BLaER1 (cell line): ENCODE results near the gene LMF2.
A peak's percentile ranks its signal among the peaks of the same experiment; 100 is the strongest.

ENCODE experiments used
- H3K27ac ChIP-seq: shearing (Covaris generic); formaldehyde crosslinking; 2 replicates; pipeline ENCODE4 v1.8.1; 2022
- H3K27me3 ChIP-seq: shearing (Covaris generic); formaldehyde crosslinking; 2 replicates; pipeline ENCODE4 v1.8.1; 2022
- H3K36me3 ChIP-seq: shearing (Covaris generic); formaldehyde crosslinking; 2 replicates; pipeline ENCODE4 v1.8.1; 2022
- H3K4me1 ChIP-seq: shearing (Covaris generic); formaldehyde crosslinking; 2 replicates; pipeline ENCODE4 v1.8.1; 2022
- H3K4me2 ChIP-seq: shearing (Covaris generic); formaldehyde crosslinking; 2 replicates; pipeline ENCODE4 v1.8.1; 2022
- H3K4me3 ChIP-seq: shearing (Covaris generic); formaldehyde crosslinking; 2 replicates; pipeline ENCODE4 v1.8.1; 2022
- H3K9ac ChIP-seq: shearing (Covaris generic); formaldehyde crosslinking; 2 replicates; pipeline ENCODE4 v1.8.1; 2022
- H3K9me3 ChIP-seq: shearing (Covaris generic); formaldehyde crosslinking; 2 replicates; pipeline ENCODE4 v1.8.1; 2022
- H4K20me1 ChIP-seq: shearing (Covaris generic); formaldehyde crosslinking; 2 replicates; pipeline ENCODE4 v1.8.1; 2022
- Cebpa-rat ChIP-seq: shearing (Covaris generic); IDR thresholded peaks from 2 replicates; pipeline ENCODE4 v1.8.1; 2022

The LMF2 gene

DNA sequence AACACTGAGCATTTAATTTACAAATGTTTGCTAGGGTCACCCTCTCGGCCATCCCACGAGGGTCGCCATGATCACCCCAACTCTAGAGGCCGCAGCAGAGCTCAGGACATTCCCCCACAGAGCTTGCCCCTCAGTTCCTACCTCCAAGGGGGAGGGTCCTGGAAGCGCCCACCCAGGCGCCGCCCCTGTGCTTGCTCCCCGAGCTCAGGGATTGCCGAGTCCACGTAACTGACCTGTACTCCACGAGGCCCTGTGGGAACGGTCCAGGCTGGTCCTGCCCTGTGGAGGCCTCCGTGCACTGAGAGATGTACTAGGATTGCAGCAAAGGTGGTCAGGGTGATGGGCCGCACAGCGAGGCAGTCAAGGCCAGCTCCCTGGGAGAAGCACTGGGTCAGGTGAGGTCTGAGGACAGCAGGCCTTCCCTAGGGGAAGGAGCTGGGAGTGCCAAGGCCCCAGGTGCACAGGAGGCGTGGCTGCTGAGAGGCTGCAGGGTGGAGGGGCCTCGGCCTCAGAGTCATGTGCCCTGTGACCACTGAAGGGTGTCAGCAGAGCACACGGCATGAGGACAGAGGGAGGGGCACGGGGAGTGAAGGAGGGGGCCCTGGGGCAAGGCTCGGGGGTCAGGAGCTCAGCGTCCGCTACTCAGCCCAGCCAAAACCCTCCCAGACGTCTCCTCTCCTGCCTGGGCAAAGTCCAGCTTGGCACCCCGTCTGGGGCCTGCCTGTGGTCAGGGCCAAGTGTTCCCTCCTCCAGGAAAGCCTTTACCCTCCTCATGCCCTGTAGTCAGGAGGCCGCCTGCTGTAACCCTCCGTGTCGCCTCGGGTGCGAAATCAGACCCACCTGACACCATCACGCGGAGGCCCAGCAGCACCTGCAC lies 23.3 kb downstream of the LMF2 start:
- no peaks in the 10 kb centered on the region for H3K36me3 ChIP-seq
- H3K4me2 ChIP-seq: peak overlapping the region; percentile 96
- H3K27ac ChIP-seq: no peak overlapping the region
- peaks cover 39% of the 10 kb centered on the region for H3K27me3 ChIP-seq
- H3K9me3 ChIP-seq: no peaks in the 10 kb centered on the region
- TF ChIP-seq Cebpa-rat: no peak
- peaks cover 83% of the 10 kb centered on the region for H3K4me1 ChIP-seq
- H4K20me1 ChIP-seq: peaks cover 25% of the 10 kb centered on the region; the same call in 1 of the 2 replicates
- no peak overlapping the region; the same call in 1 of the 2 replicates for H3K4me3 ChIP-seq
- 0 out of 2 replicates have a peak overlapping the region, but pooled peaks have one; percentile 24 for H3K9ac ChIP-seq

DNA sequence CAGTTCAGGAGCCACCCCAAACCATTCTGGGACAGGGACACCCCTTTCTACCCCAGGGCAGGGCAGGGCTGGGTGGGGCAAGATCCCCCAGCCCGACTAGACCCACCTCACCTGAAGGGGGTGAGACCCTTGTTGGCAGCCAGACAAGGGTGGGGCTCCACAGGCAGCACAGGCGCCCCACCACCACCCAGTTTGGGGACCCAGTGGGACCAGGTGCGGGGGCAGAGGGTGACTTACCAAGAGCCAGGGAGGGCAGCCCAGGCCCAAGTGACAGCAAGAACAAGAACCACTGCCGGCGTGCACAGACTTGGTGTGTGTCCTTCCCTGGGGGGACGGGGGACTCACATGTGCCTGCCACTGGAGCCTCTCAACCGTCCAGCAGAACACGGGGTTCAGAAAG lies 23.9 kb downstream of the LMF2 start:
- peak overlapping the region; percentile 96 for H3K4me2 ChIP-seq
- no peaks in the 10 kb centered on the region for H3K9me3 ChIP-seq
- H3K36me3 ChIP-seq: no peaks in the 10 kb centered on the region
- H3K9ac ChIP-seq: 0 out of 2 replicates have a peak overlapping the region, but pooled peaks have one; percentile 81
- H3K4me3 ChIP-seq: peak overlapping the region; percentile 74; the same call in 1 of the 2 replicates
- peaks cover 40% of the 10 kb centered on the region for H3K27me3 ChIP-seq
- H3K4me1 ChIP-seq: peaks cover 88% of the 10 kb centered on the region
- peaks cover 25% of the 10 kb centered on the region; the same call in 1 of the 2 replicates for H4K20me1 ChIP-seq
- H3K27ac ChIP-seq: 0 out of 2 replicates have a peak overlapping the region, but pooled peaks have one; percentile 2
- no peak for TF ChIP-seq Cebpa-rat

DNA sequence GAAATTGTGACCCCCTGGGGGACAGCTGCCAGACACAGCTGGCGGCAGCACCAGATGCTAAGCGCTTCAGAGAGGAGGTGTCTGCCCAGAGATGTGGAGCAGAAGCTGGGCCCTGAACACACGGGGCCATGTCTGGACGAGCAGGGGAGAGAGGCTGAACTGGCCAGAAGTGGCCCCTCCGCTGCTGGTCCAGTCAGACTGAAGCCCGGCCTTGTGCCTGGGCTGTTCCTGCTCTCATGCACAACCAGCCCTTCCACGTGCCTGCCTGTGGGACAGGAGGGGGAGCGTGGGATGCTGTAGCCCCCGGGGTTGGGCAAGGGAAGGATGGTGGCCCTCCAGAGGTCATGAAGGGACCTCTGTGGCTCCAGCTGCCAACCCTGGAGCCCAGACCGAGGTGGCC lies 24.4 kb downstream of the LMF2 start:
- Histone ChIP-seq H3K27me3 (peaks cover 40% of the 10 kb centered on the region), H3K9ac (0 out of 2 replicates have a peak overlapping the region, but pooled peaks have one; percentile 81), H3K36me3 (no peaks in the 10 kb centered on the region), H3K27ac (0 out of 2 replicates have a peak overlapping the region, but pooled peaks have one; percentile 2), H3K4me2 (peak overlapping the region; percentile 96), H3K4me1 (peaks cover 91% of the 10 kb centered on the region), H3K4me3 (peak overlapping the region; percentile 74; the same call in 1 of the 2 replicates), H4K20me1 (peaks cover 25% of the 10 kb centered on the region; the same call in 1 of the 2 replicates), H3K9me3 (no peaks in the 10 kb centered on the region)
- TF ChIP-seq Cebpa-rat: no peak

DNA sequence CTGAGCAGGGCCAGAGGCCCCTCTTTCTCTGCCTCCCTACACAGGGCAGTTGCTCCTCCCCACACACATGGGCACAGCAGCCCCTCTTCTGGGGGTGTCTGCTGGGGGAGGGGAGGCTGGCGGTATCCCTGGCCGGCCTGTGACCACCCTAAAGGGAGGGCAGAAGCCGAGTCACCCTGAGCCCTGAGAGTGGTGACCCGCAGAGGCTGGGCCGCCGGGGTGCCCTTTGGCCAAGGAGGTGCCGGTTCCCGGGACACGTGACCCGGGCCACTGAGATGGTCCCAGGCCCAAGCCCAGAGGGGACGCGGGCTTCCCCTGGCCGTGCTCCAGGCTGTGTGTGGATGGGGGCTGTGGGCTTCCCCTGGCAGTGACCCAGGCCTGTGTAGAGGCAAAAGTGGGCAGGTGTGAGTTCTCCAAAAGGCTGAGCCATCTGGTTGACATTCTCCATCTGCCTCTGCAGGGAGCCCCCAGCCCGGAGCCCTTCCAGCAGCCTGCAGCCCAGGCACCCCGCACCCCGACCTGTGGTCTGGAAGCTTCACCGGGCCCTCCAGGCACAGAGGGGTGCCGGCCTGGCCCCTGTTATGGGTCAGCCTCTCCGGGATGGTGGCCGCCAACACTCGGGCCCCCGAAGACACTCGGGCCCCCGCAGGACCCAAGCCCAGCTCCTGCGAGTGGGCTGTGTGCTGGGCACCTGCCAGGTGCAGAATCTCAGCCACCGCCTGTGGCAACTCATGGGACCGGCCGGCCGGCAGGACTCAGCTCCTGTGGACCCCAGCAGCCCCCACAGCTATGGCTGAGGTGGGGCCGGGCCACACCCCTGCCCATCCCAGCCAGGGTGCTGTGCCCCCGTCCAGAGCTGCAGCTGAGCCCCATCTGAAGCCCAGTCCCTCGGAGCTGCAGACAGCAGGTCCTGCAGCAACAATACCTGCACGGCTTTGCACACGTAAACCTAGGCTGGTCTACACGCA lies 25.1 kb downstream of the LMF2 start:
- H3K27ac ChIP-seq: peak overlapping the region; percentile 88
- TF ChIP-seq Cebpa-rat: no peak
- no peaks in the 10 kb centered on the region for H3K9me3 ChIP-seq
- no peaks in the 10 kb centered on the region for H3K36me3 ChIP-seq
- peak overlapping the region; percentile 74 for H3K4me3 ChIP-seq
- peaks cover 40% of the 10 kb centered on the region for H3K27me3 ChIP-seq
- peaks cover 91% of the 10 kb centered on the region for H3K4me1 ChIP-seq
- peak overlapping the region; percentile 81 for H3K9ac ChIP-seq
- H3K4me2 ChIP-seq: peak overlapping the region; percentile 96
- H4K20me1 ChIP-seq: peaks cover 25% of the 10 kb centered on the region; the same call in 1 of the 2 replicates

DNA sequence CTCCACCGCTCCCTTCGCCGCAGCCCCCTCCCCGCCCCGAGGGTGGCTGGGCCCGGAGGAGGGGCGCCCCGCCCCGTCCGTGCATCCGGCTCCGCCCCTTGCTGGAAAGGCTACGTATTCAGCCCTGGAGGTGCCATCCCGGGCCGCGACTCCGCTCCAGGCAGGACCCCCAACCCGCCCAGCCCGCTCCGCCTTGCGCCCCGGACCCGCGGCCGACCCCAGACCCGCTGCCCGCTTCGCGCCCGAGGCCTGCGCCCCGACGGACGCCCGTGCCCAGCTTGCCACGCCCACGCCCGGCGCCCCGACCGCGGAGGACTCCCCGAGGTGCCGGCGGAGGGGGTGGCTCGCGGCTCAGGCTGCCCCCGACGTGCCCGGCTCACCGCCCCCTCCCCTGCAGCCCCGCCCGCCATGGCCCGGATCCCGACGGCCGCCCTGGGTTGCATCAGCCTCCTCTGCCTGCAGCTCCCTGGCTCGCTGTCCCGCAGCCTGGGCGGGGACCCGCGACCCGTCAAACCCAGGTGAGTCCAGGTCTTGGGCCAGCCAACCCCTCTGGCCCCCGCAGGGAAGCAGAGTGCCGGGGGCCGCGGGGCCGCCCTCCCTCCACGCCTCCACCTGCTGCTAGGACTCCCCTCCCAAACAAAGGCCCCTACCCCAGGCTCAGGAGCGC lies 25.9 kb downstream of the LMF2 start, which contains the start of gene ADM2:
ADM2 (plus strand) TSS at position 104 of the 667 bp plus-strand sequence; CDS start at position 409, 305 bp downstream.
- Histone ChIP-seq H3K9ac (peak within 1 kb of the TSS; percentile 81), H3K36me3 (no peaks in the 10 kb centered on the region), H3K4me1 (peaks cover 91% of the 10 kb centered on the region), H3K27me3 (peaks cover 40% of the 10 kb centered on the region), H3K4me3 (peak within 1 kb of the TSS; percentile 74), H3K4me2 (peak within 1 kb of the TSS; percentile 96), H3K9me3 (no peaks in the 10 kb centered on the region), H3K27ac (peak within 1 kb of the TSS; percentile 88), H4K20me1 (peaks cover 25% of the 10 kb centered on the region; the same call in 1 of the 2 replicates)
- no peak for TF ChIP-seq Cebpa-rat

DNA sequence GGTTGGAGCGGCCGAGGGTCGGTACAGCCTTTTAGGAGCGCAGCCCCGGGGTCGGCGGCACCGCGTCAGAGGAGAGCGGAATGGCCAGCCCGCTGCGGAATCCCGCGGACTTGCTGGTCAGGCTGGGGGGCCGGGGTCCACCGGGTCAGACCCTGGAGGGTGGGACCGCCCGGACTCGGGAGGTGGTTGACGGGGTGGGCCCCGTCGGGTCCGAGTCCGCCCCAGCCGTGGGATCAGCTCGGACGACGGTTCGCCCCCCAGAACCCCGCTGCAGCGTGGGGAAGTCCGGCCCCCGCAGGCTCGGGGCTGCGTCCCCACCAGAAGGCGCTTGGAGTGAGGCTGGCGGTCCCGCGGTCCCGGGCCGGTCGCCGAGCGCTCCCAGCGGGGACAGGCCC lies 26.5 kb downstream of the LMF2 start:
- no peak for TF ChIP-seq Cebpa-rat
- peak overlapping the region; percentile 81 for H3K9ac ChIP-seq
- peaks cover 92% of the 10 kb centered on the region for H3K4me1 ChIP-seq
- peaks cover 40% of the 10 kb centered on the region for H3K27me3 ChIP-seq
- peak overlapping the region; percentile 88; the same call in 1 of the 2 replicates for H3K27ac ChIP-seq
- peaks cover 25% of the 10 kb centered on the region; the same call in 1 of the 2 replicates for H4K20me1 ChIP-seq
- H3K36me3 ChIP-seq: no peaks in the 10 kb centered on the region
- H3K4me3 ChIP-seq: peak overlapping the region; percentile 74
- H3K4me2 ChIP-seq: peak overlapping the region; percentile 96
- no peaks in the 10 kb centered on the region for H3K9me3 ChIP-seq

DNA sequence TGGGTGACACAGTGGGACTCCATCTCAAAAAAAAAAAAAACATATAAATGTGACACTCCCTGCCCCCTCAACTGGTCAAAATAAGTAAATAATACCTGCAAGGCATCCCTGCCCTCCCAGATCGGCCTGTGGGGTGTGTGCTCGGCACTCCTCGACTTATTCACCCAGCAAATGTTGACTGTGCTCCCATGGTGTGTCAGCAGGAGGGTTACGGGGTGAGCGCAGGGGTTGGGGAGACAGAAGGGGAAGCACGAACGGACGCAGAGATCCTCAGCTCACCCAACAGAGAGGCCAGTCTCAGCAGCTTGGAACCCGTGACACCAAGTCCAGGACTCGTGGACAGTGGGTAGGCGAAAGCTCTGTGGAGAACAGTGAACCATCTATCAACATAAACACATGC lies 27.8 kb downstream of the LMF2 start:
- no peaks in the 10 kb centered on the region for H3K36me3 ChIP-seq
- H3K9ac ChIP-seq: no peak overlapping the region
- no peaks in the 10 kb centered on the region for H3K9me3 ChIP-seq
- H3K27me3 ChIP-seq: peaks cover 40% of the 10 kb centered on the region
- peaks cover 90% of the 10 kb centered on the region for H3K4me1 ChIP-seq
- H3K27ac ChIP-seq: no peak overlapping the region
- no peak for TF ChIP-seq Cebpa-rat
- H3K4me3 ChIP-seq: no peak overlapping the region
- H4K20me1 ChIP-seq: peaks cover 25% of the 10 kb centered on the region; the same call in 1 of the 2 replicates
- H3K4me2 ChIP-seq: no peak overlapping the region

DNA sequence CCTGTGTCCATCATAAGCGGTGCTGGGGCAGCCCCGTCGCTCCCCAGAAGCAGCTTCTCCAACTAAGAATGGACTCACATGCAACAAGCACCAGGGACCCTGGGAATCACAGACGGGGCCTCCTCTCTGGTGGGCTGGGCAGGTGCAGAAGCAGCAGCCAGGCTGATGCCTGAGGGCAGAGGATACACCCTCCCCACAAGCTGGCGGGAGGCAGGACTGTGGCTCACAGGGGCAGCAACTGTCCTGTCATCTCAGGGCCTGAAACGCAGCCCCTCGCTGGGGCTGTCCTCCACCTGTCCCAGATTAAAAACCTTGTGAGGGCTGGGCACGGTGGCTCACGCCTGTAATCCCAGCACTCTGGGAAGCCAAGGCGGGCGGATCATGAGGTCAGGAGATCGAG lies 29.6 kb downstream of the LMF2 start:
- H3K36me3 ChIP-seq: no peaks in the 10 kb centered on the region
- H3K4me3 ChIP-seq: no peak overlapping the region
- TF ChIP-seq Cebpa-rat: no peak
- peak overlapping the region; percentile 95 for H3K4me2 ChIP-seq
- peaks cover 38% of the 10 kb centered on the region for H3K27me3 ChIP-seq
- no peak overlapping the region for H3K27ac ChIP-seq
- no peak overlapping the region for H3K9ac ChIP-seq
- peaks cover 84% of the 10 kb centered on the region for H3K4me1 ChIP-seq
- H4K20me1 ChIP-seq: peaks cover 23% of the 10 kb centered on the region
- H3K9me3 ChIP-seq: no peaks in the 10 kb centered on the region
